ENCODE results near the gene CTNNA2. TPM values are rescaled to one million over a fixed set of nuclear protein-coding genes. Genes with fewer than 3 reads are reported as not detected.

The CTNNA2 gene
- polyA plus RNA-seq, 1 of the 3 experiments (the other 2 are of a cell fraction): 0.30 TPM

GRCh38 chr2:79771493-79771892 is 258.6 kb downstream of the CTNNA2 start:
- H3K79me2 ChIP-seq (ENCODE audit: insufficient read depth): no peaks in the 10 kb centered on the region
- no peak overlapping the region for H2AFZ ChIP-seq (ENCODE audit: low read depth)
- H3K4me3 ChIP-seq (ENCODE audit: low read depth in 2 of 2, low read length in 1 of 2): no peak overlapping the region
- H3K4me2 ChIP-seq: no peak overlapping the region
- POLR2A ChIA-PET: no interaction called here
- no peak overlapping the region for H3K9ac ChIP-seq
- H3F3A ChIP-seq (replicated peaks; ENCODE audit: insufficient read depth): no peaks in the 10 kb centered on the region
- TF ChIP-seq FOSL2 (IDR thresholded peaks at IDR 0.05; ENCODE audit: borderline replicate concordance, low read depth) (no peak), MEF2A (IDR thresholded peaks at IDR 0.05; ENCODE audit: borderline replicate concordance, low read depth) (no peak), FOXM1 (IDR thresholded peaks at IDR 0.05; ENCODE audit: low read depth) (no peak)
- no peak for DNase-seq
- 69% methylated on average over 3 of the region's 3 CpGs for WGBS (ENCODE audit: low lambda C conversion rate)
- H3K9me2 ChIP-seq: no peaks in the 10 kb centered on the region
- CTCF ChIA-PET: interaction anchor here (0.7 kb wide), 1 partner anchor 12 kb away, joined by 3 read pairs; no protein-coding TSS in a partner anchor
- H3K27ac ChIP-seq (ENCODE audit: low read depth in 2 of 2, low read length in 1 of 2): no peak overlapping the region
- H3K4me1 ChIP-seq (ENCODE audit: control insufficient read depth in 1 of 2, insufficient read depth in 2 of 2, low read depth in 1 of 2, low read length in 1 of 2): no peaks in the 10 kb centered on the region
- H3K27me3 ChIP-seq (ENCODE audit: insufficient read depth): no peaks in the 10 kb centered on the region
- H3K36me3 ChIP-seq (replicated peaks in 1 of 2; ENCODE audit: control insufficient read depth in 1 of 2, insufficient read depth in 2 of 2, low read length in 1 of 2): no peaks in the 10 kb centered on the region
- no peaks in the 10 kb centered on the region for H4K20me1 ChIP-seq (ENCODE audit: insufficient read depth)
- no peaks in the 10 kb centered on the region for H3K9me3 ChIP-seq

- no peaks in the 10 kb centered on the region for H3K27me3 ChIP-seq (ENCODE audit: insufficient read depth)
- no peaks in the 10 kb centered on the region for H3K79me2 ChIP-seq (ENCODE audit: insufficient read depth)
- no peaks in the 10 kb centered on the region for H3K9me3 ChIP-seq
- no peak overlapping the region for H3K27ac ChIP-seq (ENCODE audit: low read depth in 2 of 2, low read length in 1 of 2)
- H4K20me1 ChIP-seq (ENCODE audit: insufficient read depth): no peaks in the 10 kb centered on the region
- WGBS (ENCODE audit: low lambda C conversion rate): 22% methylated on average over 2 of the region's 2 CpGs
- no peak overlapping the region for H3K9ac ChIP-seq
- no peak overlapping the region for H2AFZ ChIP-seq (ENCODE audit: low read depth)
- TF ChIP-seq RFX5 (IDR thresholded peaks at IDR 0.05; ENCODE audit: low read length): no peak
- no peak for TF ChIP-seq RAD21 (IDR thresholded peaks at IDR 0.05; ENCODE audit: low read length)
- TF ChIP-seq RCOR1 (IDR thresholded peaks at IDR 0.05; ENCODE audit: low read length): no peak
- TF ChIP-seq POLR2AphosphoS5 (IDR thresholded peaks at IDR 0.05; ENCODE audit: low read depth, low read length): no peak
- no peak for TF ChIP-seq MXI1 (IDR thresholded peaks at IDR 0.05; ENCODE audit: low read depth, low read length)
- no peak for TF ChIP-seq EP300 (IDR thresholded peaks at IDR 0.05; ENCODE audit: borderline replicate concordance in 1 of 2, low read depth in 1 of 2, low read length in 1 of 2)
- TF ChIP-seq MEF2A (IDR thresholded peaks at IDR 0.05; ENCODE audit: borderline replicate concordance, low read depth): no peak
- TF ChIP-seq GATA2 (CRISPR knock-in tag; IDR thresholded peaks at IDR 0.05): no peak
- TF ChIP-seq TAF1 (IDR thresholded peaks at IDR 0.05; ENCODE audit: borderline replicate concordance, low read depth, low read length): no peak
- no peak for TF ChIP-seq FOXJ3 (CRISPR knock-in tag; IDR thresholded peaks at IDR 0.05)
- TF ChIP-seq IRF3 (IDR thresholded peaks at IDR 0.05; ENCODE audit: low read depth, low read length): no peak
- no peak for TF ChIP-seq FOXM1 (IDR thresholded peaks at IDR 0.05; ENCODE audit: low read depth)
- TF ChIP-seq, protein P1, sequence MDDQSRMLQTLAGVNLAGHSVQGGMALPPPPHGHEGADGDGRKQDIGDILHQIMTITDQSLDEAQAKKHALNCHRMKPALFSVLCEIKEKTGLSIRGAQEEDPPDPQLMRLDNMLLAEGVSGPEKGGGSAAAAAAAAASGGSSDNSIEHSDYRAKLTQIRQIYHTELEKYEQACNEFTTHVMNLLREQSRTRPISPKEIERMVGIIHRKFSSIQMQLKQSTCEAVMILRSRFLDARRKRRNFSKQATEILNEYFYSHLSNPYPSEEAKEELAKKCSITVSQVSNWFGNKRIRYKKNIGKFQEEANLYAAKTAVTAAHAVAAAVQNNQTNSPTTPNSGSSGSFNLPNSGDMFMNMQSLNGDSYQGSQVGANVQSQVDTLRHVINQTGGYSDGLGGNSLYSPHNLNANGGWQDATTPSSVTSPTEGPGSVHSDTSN (IDR thresholded peaks at IDR 0.05): no peak
- no peak for TF ChIP-seq SMC3 (IDR thresholded peaks at IDR 0.05; ENCODE audit: low read depth, low read length)
- DNase-seq: no peak
- no peak overlapping the region for H3K4me2 ChIP-seq
- H3F3A ChIP-seq (replicated peaks; ENCODE audit: insufficient read depth): no peaks in the 10 kb centered on the region
- no peaks in the 10 kb centered on the region for H3K9me2 ChIP-seq
- peaks cover 0 to 2% of the 10 kb centered on the region in 2 experiments; a peak in 1 of 4 replicates for H3K4me1 ChIP-seq (ENCODE audit: control insufficient read depth in 1 of 2, insufficient read depth in 2 of 2, low read depth in 1 of 2, low read length in 1 of 2)
- ChIA-PET POLR2A (no interaction called here), CTCF (no interaction called here)
- H3K36me3 ChIP-seq (replicated peaks in 1 of 2; ENCODE audit: control insufficient read depth in 1 of 2, insufficient read depth in 2 of 2, low read length in 1 of 2): no peaks in the 10 kb centered on the region
- no peak overlapping the region for H3K4me3 ChIP-seq (ENCODE audit: low read depth in 2 of 2, low read length in 1 of 2)
These were observed 261.2 kb downstream of the CTNNA2 start for GRCh38 chr2:79774016-79774415.

Data from SK-N-SH (cell line).